GM20000 (cell line): ENCODE measurements around the gene CEACAM6.

Source experiments
- DNase-seq: peaks from one replicate; pipeline ENCODE4 v3.0.0; 2012; ENCODE audit warnings: low spot score
- CTCF ChIP-seq: IDR thresholded peaks from 2 replicates; pipeline ENCODE4 v1.5.1; 2012; ENCODE audit warnings: mild to moderate bottlenecking, control low read depth; ENCODE audit errors: extremely low read depth, missing control alignments

The CEACAM6 gene

GRCh38 chr19:41810301-41810700 lies 55.0 kb downstream of the CEACAM6 start:
- no peak for TF ChIP-seq CTCF
- DNase-seq = no peak

- no peak for TF ChIP-seq CTCF
- DNase-seq = no peak
These were observed 55.7 kb downstream of the CEACAM6 start for GRCh38 chr19:41811036-41811435.

- DNase-seq = no peak
- TF ChIP-seq CTCF = no peak
These were observed 56.7 kb downstream of the CEACAM6 start for GRCh38 chr19:41811981-41812380.

- TF ChIP-seq CTCF = no peak
- DNase-seq = no peak
These were observed 58.6 kb downstream of the CEACAM6 start for GRCh38 chr19:41813911-41814310.

- DNase-seq = no peak
These were observed 60.0 kb downstream of the CEACAM6 start for GRCh38 chr19:41815301-41815700.

GRCh38 chr19:41816761-41817160 lies 61.4 kb downstream of the CEACAM6 start:
- no peak for TF ChIP-seq CTCF

More at GRCh38 chr19:41815301-41815700, 60.0 kb downstream of the CEACAM6 start:
- TF ChIP-seq CTCF = no peak

GRCh38 chr19:41821003-41821735 lies 65.8 kb downstream of the CEACAM6 start:
- peak; percentile 81 for DNase-seq
- peak; percentile 71 for TF ChIP-seq CTCF

More at GRCh38 chr19:41816761-41817160, 61.4 kb downstream of the CEACAM6 start:
- DNase-seq = no peak
